Measurements from ENCODE around the gene GGT7. TPM values are rescaled to one million over a fixed set of nuclear protein-coding genes. Genes with fewer than 3 reads are reported as not detected.

The GGT7 gene
- total RNA-seq, 1 donor from 2014 or later = 25.5 TPM

- TF ChIP-seq, protein P1, sequence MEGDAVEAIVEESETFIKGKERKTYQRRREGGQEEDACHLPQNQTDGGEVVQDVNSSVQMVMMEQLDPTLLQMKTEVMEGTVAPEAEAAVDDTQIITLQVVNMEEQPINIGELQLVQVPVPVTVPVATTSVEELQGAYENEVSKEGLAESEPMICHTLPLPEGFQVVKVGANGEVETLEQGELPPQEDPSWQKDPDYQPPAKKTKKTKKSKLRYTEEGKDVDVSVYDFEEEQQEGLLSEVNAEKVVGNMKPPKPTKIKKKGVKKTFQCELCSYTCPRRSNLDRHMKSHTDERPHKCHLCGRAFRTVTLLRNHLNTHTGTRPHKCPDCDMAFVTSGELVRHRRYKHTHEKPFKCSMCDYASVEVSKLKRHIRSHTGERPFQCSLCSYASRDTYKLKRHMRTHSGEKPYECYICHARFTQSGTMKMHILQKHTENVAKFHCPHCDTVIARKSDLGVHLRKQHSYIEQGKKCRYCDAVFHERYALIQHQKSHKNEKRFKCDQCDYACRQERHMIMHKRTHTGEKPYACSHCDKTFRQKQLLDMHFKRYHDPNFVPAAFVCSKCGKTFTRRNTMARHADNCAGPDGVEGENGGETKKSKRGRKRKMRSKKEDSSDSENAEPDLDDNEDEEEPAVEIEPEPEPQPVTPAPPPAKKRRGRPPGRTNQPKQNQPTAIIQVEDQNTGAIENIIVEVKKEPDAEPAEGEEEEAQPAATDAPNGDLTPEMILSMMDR (IDR thresholded peaks at IDR 0.05) = no peak
- H3K36me3 ChIP-seq = no peaks in the 10 kb centered on the region
- no peaks in the 10 kb centered on the region for H3K27me3 ChIP-seq
- H3K27ac ChIP-seq = peak overlapping the region; percentile 62 to 70
- peak in 1 of 2 donors; percentile 77 for DNase-seq (ENCODE audit: low spot score in 2 of 2)
- peaks cover 0 to 13% of the 10 kb centered on the region in 2 donors for H3K4me1 ChIP-seq
- H3K4me3 ChIP-seq = peak overlapping the region; percentile 89 to 99
- intact Hi-C loops (cut with DNase I) = no loop called here
- no peaks in the 10 kb centered on the region for H3K9me3 ChIP-seq
These were observed 48.2 kb downstream of the GGT7 start for GRCh38 chr20:34824452-34824805.

GRCh38 chr20:34824026-34824425, 48.6 kb downstream of the GGT7 start:
- no peaks in the 10 kb centered on the region for H3K9me3 ChIP-seq
- H3K27me3 ChIP-seq = no peaks in the 10 kb centered on the region
- H3K4me3 ChIP-seq = peak overlapping the region; percentile 89 to 99
- H3K36me3 ChIP-seq = no peaks in the 10 kb centered on the region
- intact Hi-C loops (cut with DNase I) = no loop called here
- peak overlapping the region in 1 of 2 donors; percentile 70 for H3K27ac ChIP-seq
- TF ChIP-seq, protein P1 (IDR thresholded peaks at IDR 0.05) = no peak
- DNase-seq (ENCODE audit: low spot score in 2 of 2) = no peak
- H3K4me1 ChIP-seq = peaks cover 0 to 13% of the 10 kb centered on the region in 2 donors

DNA sequence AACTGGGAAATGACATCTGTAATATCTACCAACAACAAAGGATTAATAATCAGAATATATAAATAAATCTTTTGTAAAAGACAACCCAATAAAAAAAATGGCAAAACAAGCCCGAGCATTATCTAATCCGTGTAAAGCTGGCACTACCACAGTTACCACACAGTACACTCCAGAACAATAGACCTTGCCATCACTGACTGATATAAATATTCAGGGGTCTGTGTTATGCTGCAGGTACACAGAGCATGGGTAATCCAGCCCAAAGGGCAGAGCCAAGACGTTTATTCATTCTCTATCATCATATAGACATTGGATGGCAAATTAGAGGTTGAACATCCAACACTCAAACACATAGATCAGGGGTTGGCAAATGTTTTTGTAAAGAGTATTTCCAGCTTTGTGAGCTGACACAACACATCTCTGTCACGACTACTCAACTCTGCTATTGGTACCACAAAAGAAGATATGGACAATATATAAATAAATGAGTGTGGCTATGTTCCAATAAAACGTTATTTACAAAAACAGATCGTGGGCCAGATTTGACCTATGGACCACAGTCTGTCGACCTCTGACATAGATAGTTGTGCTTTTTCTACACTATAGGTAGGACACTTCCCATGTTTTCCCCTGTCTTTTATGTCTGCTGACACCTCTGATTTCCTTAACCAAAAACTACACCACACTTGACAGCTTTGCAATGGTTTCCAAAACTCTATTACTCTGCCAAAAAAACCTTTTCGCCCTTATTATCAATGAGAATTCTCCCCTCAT, 51.7 kb downstream of the GGT7 start:
- Histone ChIP-seq H3K27ac (no peak overlapping the region), H3K4me1 (peaks cover 0 to 15% of the 10 kb centered on the region in 2 donors), H3K4me3 (no peak overlapping the region), H3K9me3 (no peaks in the 10 kb centered on the region), H3K27me3 (no peaks in the 10 kb centered on the region), H3K36me3 (no peaks in the 10 kb centered on the region)
- TF ChIP-seq, protein P1 (IDR thresholded peaks at IDR 0.05) = no peak
- DNase-seq (ENCODE audit: low spot score in 2 of 2) = no peak
- intact Hi-C loops (cut with DNase I) = no loop called here

- no peak for DNase-seq (ENCODE audit: low spot score in 2 of 2)
- Histone ChIP-seq H3K4me3 (no peak overlapping the region), H3K9me3 (no peaks in the 10 kb centered on the region), H3K27me3 (no peaks in the 10 kb centered on the region), H3K4me1 (peaks cover 0 to 3% of the 10 kb centered on the region in 2 donors), H3K27ac (no peak overlapping the region), H3K36me3 (no peaks in the 10 kb centered on the region)
- TF ChIP-seq, protein P1 (IDR thresholded peaks at IDR 0.05) = no peak
- intact Hi-C loops (cut with DNase I) = no loop called here
These were observed 54.9 kb downstream of the GGT7 start for GRCh38 chr20:34817801-34818200.

- intact Hi-C loops (cut with DNase I) = no loop called here
- DNase-seq (ENCODE audit: low spot score in 2 of 2) = no peak
- H3K4me1 ChIP-seq = peaks cover 0 to 3% of the 10 kb centered on the region in 2 donors
- no peaks in the 10 kb centered on the region for H3K36me3 ChIP-seq
- H3K27me3 ChIP-seq = no peaks in the 10 kb centered on the region
- H3K27ac ChIP-seq = no peak overlapping the region
- H3K4me3 ChIP-seq = no peak overlapping the region
- no peaks in the 10 kb centered on the region for H3K9me3 ChIP-seq
- TF ChIP-seq, protein P1 (IDR thresholded peaks at IDR 0.05) = no peak
These were observed 55.6 kb downstream of the GGT7 start for GRCh38 chr20:34817072-34817471.

All from ascending aorta (tissue), 2 donors.